ENCODE results near the gene NOP14. TPM values are rescaled to one million over a fixed set of nuclear protein-coding genes. Genes with fewer than 3 reads are reported as not detected.

Gene NOP14
- polyA plus RNA-seq, 4 donors: 29.1 to 30.8 (median 29.6) TPM

Other genes with a start within 250 kb of the NOP14 start
- 10 to 100 TPM; 15.2 to 22.8 (median 17.8) TPM for gene TNIP2, start 207.1 kb downstream of the NOP14 start, polyA plus RNA-seq (ENCODE audit: insufficient read length in 4 of 4)
- gene SH3BP2, start 170.3 kb downstream of the NOP14 start, polyA plus RNA-seq (ENCODE audit: insufficient read length in 4 of 4): 10 to 100 TPM; 30.8 to 37.9 (median 34.7) TPM
- gene ADD1, start 119.6 kb downstream of the NOP14 start, polyA plus RNA-seq (ENCODE audit: insufficient read length in 4 of 4): 100 to 1,000 TPM; 245 to 259 (median 251) TPM
- gene GRK4, start 165 bp upstream of the NOP14 start, polyA plus RNA-seq (ENCODE audit: insufficient read length in 4 of 4): 1 to 10 TPM; 7.4 to 8.5 (median 7.6) TPM
- gene HTT-AS, start 111.1 kb upstream of the NOP14 start, polyA plus RNA-seq (ENCODE audit: insufficient read length in 4 of 4): not detected
- gene HTT, start 111.3 kb upstream of the NOP14 start, polyA plus RNA-seq (ENCODE audit: insufficient read length in 4 of 4): 10 to 100 TPM; 32.6 to 41.7 (median 34.4) TPM

Data from right renal pelvis (tissue), 4 donors.